Stimulated activated CD8-positive, alpha-beta memory T cell treated with anti-CD3 and anti-CD28 coated beads, Interleukin-7, amount 100 ng/mL, for 1 hour (primary cell): ENCODE results near the gene OSR1.
"Not testable (repeated sequence)": the region's sequence is repeated elsewhere in the genome, so short reads cannot be mapped to it uniquely, and the experiment has no call there.

Experiments used
- DNase-seq, 2 donors: peaks; one replicate each; pipeline ENCODE4 v3.0.0-alpha.2; 2020; ENCODE audit warnings: low read depth in 2 of 2

The OSR1 gene

GRCh38 chr2:19332503-19332902 is 25.9 kb downstream of the OSR1 start:
- DNase-seq, result no peak

- DNase-seq, result no peak
These were observed 27.0 kb downstream of the OSR1 start for GRCh38 chr2:19331450-19331849.

DNA sequence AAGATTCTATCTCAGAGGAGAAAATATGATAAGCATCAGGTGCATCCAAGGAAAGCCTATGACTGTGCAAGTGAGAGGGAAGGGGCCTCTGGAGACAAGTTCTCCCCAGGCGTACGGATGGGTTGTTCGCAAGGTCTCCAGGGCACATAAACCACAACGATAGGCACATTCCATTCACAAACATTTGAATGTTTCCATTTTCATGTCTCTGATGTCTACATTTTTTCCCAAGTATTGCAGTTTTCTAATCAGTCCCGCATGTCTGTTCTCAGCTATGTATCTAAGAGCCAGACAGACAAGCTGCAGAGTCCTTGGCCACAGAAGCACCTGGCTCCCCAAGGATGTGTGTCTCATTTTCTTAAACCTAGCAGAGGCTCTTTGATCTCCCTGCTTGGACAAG is 28.0 kb downstream of the OSR1 start:
- DNase-seq, result no peak

DNA sequence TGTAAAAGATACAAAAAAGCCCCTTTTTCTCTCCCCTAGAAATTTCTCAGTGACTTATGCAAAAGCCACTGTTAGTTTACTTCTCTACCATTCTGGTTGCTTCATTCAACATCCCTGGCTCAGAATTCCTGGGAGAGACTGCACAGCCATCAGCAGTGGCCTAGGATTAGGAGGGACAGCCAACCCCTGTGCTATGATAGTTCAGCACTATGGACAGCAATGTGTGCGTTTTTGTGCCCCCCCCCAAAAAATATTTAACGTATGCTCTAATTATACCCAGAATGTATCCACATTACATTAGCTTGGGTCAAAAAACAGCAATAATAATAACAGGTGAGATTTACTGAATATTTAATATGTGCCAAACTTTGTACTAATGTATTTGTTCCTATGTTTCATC is 29.0 kb downstream of the OSR1 start:
- DNase-seq, result no peak

GRCh38 chr2:19327496-19327895 is 30.9 kb downstream of the OSR1 start:
- no peak for DNase-seq

DNA sequence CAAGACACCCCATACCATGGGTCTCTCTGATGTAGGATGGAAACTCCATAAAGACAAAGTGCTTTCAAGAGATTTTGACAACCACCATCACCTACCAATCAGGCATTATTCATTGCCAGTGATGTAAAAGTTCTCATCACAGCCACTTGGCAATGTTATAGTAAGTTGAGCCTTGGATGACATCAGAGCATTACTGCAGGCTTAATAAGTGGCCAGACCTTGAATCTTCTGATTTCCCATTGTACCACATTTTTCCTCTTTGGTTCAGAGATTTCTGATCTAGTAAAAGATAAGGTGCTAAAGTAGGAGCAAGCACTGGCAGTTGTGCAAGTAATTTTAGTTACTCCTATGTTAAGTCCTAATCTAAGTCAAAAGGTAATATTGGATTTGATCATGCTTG is 36.5 kb downstream of the OSR1 start:
- no peak for DNase-seq

- no peak for DNase-seq
These were observed 37.6 kb downstream of the OSR1 start for GRCh38 chr2:19320813-19321212.

GRCh38 chr2:19319698-19320097 is 38.7 kb downstream of the OSR1 start:
- no peak for DNase-seq

- no peak for DNase-seq
These were observed 39.4 kb downstream of the OSR1 start for GRCh38 chr2:19319064-19319463.

GRCh38 chr2:19313553-19313952 is 44.9 kb downstream of the OSR1 start:
- DNase-seq, result no peak

GRCh38 chr2:19312949-19313348 is 45.5 kb downstream of the OSR1 start:
- no peak for DNase-seq

DNA sequence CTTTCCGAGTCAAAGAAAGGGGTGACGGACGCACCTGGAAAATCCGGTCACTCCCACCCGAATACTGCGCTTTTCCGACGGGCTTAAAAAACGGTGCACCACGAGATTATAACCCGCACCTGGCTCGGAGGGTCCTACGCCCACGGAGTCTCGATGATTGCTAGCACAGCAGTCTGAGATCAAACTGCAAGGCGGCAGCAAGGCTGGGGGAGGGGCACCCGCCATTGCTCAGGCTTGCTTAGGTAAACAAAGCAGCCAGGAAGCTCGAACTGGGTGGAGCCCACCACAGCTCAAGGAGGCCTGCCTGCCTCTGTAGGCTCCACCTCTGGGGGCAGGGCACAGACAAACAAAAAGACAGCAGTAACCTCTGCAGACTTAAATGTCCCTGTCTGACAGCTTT is 52.4 kb downstream of the OSR1 start:
- not testable (repeated sequence) for DNase-seq

GRCh38 chr2:19305400-19306055 is 52.9 kb downstream of the OSR1 start:
- DNase-seq, result not testable (repeated sequence)

GRCh38 chr2:19301706-19302105 is 56.7 kb downstream of the OSR1 start:
- no peak for DNase-seq
